GM13976 (cell line): Measurements from ENCODE around the gene BTNL2.
"Not testable (repeated sequence)": the region's sequence is repeated elsewhere in the genome, so short reads cannot be mapped to it uniquely, and the experiment has no call there.

ENCODE experiments used
- DNase-seq: peaks from one replicate; pipeline ENCODE4 v3.0.0; 2012; ENCODE audit warnings: low spot score
- CTCF ChIP-seq: IDR thresholded peaks from 2 replicates; pipeline ENCODE4 v1.5.1; 2012; ENCODE audit warnings: borderline replicate concordance, mild to moderate bottlenecking; ENCODE audit not compliant: insufficient read depth; ENCODE audit errors: extremely low read depth, missing control alignments, control extremely low read depth
- in situ Hi-C: fragments of 300-500 bp; cut with MboI; formaldehyde crosslinking; loops from one replicate; pipeline ENCODE4 v1.12.0; 2022; ENCODE audit warnings: low sequenced_read_pairs, mixed read lengths, inconsistent platforms; ENCODE audit not compliant: unreplicated experiment

BTNL2 gene

GRCh38 chr6:32442243-32442667 is 35.3 kb upstream of the BTNL2 start:
- no peak for DNase-seq
- in situ Hi-C loops, result loop anchor here (5.0 kb wide), 1 partner anchor 255 kb away; no protein-coding TSS in a partner anchor
- TF ChIP-seq CTCF, result no peak

- peak; percentile 81 for DNase-seq
- in situ Hi-C loops, result loop anchor here (5.0 kb wide), 1 partner anchor 258 kb away; no protein-coding TSS in a partner anchor
- no peak for TF ChIP-seq CTCF
Observed at GRCh38 chr6:32439602-32440214, 32.7 kb upstream of the BTNL2 start, which contains the start of gene HLA-DRA. TSS of gene HLA-DRA (plus strand) at chr6:32439887. CDS start at chr6:32439951, 64 bp downstream.

- in situ Hi-C loops, result no loop called here
- no peak for DNase-seq
- TF ChIP-seq CTCF, result no peak
Observed at GRCh38 chr6:32439139-32439538, 32.2 kb upstream of the BTNL2 start.

- DNase-seq, result peak; percentile 60
- in situ Hi-C loops, result no loop called here
- no peak for TF ChIP-seq CTCF
Observed at GRCh38 chr6:32436995-32437836, 30.2 kb upstream of the BTNL2 start.

- no peak for DNase-seq
- in situ Hi-C loops, result no loop called here
- TF ChIP-seq CTCF, result no peak
Observed at GRCh38 chr6:32436186-32436585, 29.2 kb upstream of the BTNL2 start.

- DNase-seq, in situ Hi-C loops: not testable (repeated sequence)
Observed at GRCh38 chr6:32433950-32434349, 27.0 kb upstream of the BTNL2 start.

GRCh38 chr6:32432050-32432450 is 25.1 kb upstream of the BTNL2 start:
- no peak for DNase-seq
- in situ Hi-C loops, result no loop called here
- TF ChIP-seq CTCF, result peak; percentile 21
